Measurements from ENCODE around the gene CD59.
"Not testable (repeated sequence)": the region's sequence is repeated elsewhere in the genome, so short reads cannot be mapped to it uniquely, and the experiment has no call there.

The CD59 gene

GRCh38 chr11:33667819-33668467 is 68.3 kb downstream of the CD59 start:
- H3K36me3 ChIP-seq (ENCODE audit: control insufficient read depth in 2 of 2, insufficient read depth in 2 of 2, low read length in 2 of 2) = no peaks in the 10 kb centered on the region
- no peaks in the 10 kb centered on the region for H3K4me1 ChIP-seq (ENCODE audit: control insufficient read depth, insufficient read depth, low read length)
- H3K4me3 ChIP-seq (ENCODE audit: low read length in 2 of 2) = no peak overlapping the region
- H3K9ac ChIP-seq (ENCODE audit: low read length in 2 of 2) = no peak overlapping the region
- no peak overlapping the region for H3K27ac ChIP-seq (ENCODE audit: low read length)
- H3K27me3 ChIP-seq (ENCODE audit: control insufficient read depth in 1 of 2, insufficient read depth in 2 of 2, low read length in 2 of 2) = peaks cover 0 to 2% of the 10 kb centered on the region in 2 donors
- H3K9me3 ChIP-seq (ENCODE audit: control insufficient read depth in 2 of 2, low read length in 2 of 2) = no peaks in the 10 kb centered on the region

GRCh38 chr11:33665350-33666106 is 70.7 kb downstream of the CD59 start:
- Histone ChIP-seq H3K27ac (ENCODE audit: low read length) (no peak overlapping the region), H3K9ac (ENCODE audit: low read length in 2 of 2) (no peak overlapping the region), H3K9me3 (ENCODE audit: control insufficient read depth in 2 of 2, low read length in 2 of 2) (no peaks in the 10 kb centered on the region), H3K4me3 (ENCODE audit: low read length in 2 of 2) (no peak overlapping the region), H3K36me3 (ENCODE audit: control insufficient read depth in 2 of 2, insufficient read depth in 2 of 2, low read length in 2 of 2) (no peaks in the 10 kb centered on the region), H3K27me3 (ENCODE audit: control insufficient read depth in 1 of 2, insufficient read depth in 2 of 2, low read length in 2 of 2) (peaks cover 0 to 2% of the 10 kb centered on the region in 2 donors), H3K4me1 (ENCODE audit: control insufficient read depth, insufficient read depth, low read length) (no peaks in the 10 kb centered on the region)

- Histone ChIP-seq H3K9me3 (ENCODE audit: control insufficient read depth in 2 of 2, low read length in 2 of 2) (no peaks in the 10 kb centered on the region), H3K4me3 (ENCODE audit: low read length in 2 of 2) (no peak overlapping the region), H3K36me3 (ENCODE audit: control insufficient read depth in 2 of 2, insufficient read depth in 2 of 2, low read length in 2 of 2) (no peaks in the 10 kb centered on the region), H3K9ac (ENCODE audit: low read length in 2 of 2) (no peak overlapping the region), H3K27ac (ENCODE audit: low read length) (no peak overlapping the region), H3K4me1 (ENCODE audit: control insufficient read depth, insufficient read depth, low read length) (no peaks in the 10 kb centered on the region), H3K27me3 (ENCODE audit: control insufficient read depth in 1 of 2, insufficient read depth in 2 of 2, low read length in 2 of 2) (peaks cover 0 to 2% of the 10 kb centered on the region in 2 donors)
These were observed 71.4 kb downstream of the CD59 start for GRCh38 chr11:33664827-33665226.

GRCh38 chr11:33664166-33664565 is 72.1 kb downstream of the CD59 start:
- H3K9me3 ChIP-seq (ENCODE audit: control insufficient read depth in 2 of 2, low read length in 2 of 2) = no peaks in the 10 kb centered on the region
- no peak overlapping the region for H3K4me3 ChIP-seq (ENCODE audit: low read length in 2 of 2)
- peaks cover 0 to 2% of the 10 kb centered on the region in 2 donors for H3K27me3 ChIP-seq (ENCODE audit: control insufficient read depth in 1 of 2, insufficient read depth in 2 of 2, low read length in 2 of 2)
- no peak overlapping the region for H3K27ac ChIP-seq (ENCODE audit: low read length)
- H3K36me3 ChIP-seq (ENCODE audit: control insufficient read depth in 2 of 2, insufficient read depth in 2 of 2, low read length in 2 of 2) = no peaks in the 10 kb centered on the region
- no peak overlapping the region for H3K9ac ChIP-seq (ENCODE audit: low read length in 2 of 2)
- H3K4me1 ChIP-seq (ENCODE audit: control insufficient read depth, insufficient read depth, low read length) = no peaks in the 10 kb centered on the region

GRCh38 chr11:33663121-33663520 is 73.1 kb downstream of the CD59 start:
- no peaks in the 10 kb centered on the region for H3K4me1 ChIP-seq (ENCODE audit: control insufficient read depth, insufficient read depth, low read length)
- no peaks in the 10 kb centered on the region for H3K9me3 ChIP-seq (ENCODE audit: control insufficient read depth in 2 of 2, low read length in 2 of 2)
- H3K4me3 ChIP-seq (ENCODE audit: low read length in 2 of 2) = no peak overlapping the region
- no peaks in the 10 kb centered on the region for H3K36me3 ChIP-seq (ENCODE audit: control insufficient read depth in 2 of 2, insufficient read depth in 2 of 2, low read length in 2 of 2)
- H3K27me3 ChIP-seq (ENCODE audit: control insufficient read depth in 1 of 2, insufficient read depth in 2 of 2, low read length in 2 of 2) = peaks cover 0 to 2% of the 10 kb centered on the region in 2 donors
- no peak overlapping the region for H3K9ac ChIP-seq (ENCODE audit: low read length in 2 of 2)
- H3K27ac ChIP-seq (ENCODE audit: low read length) = no peak overlapping the region

- not testable (repeated sequence) for H3K27me3 ChIP-seq (ENCODE audit: control insufficient read depth in 1 of 2, insufficient read depth in 2 of 2, low read length in 2 of 2); H3K4me1 ChIP-seq (ENCODE audit: control insufficient read depth, insufficient read depth, low read length); H3K36me3 ChIP-seq (ENCODE audit: control insufficient read depth in 2 of 2, insufficient read depth in 2 of 2, low read length in 2 of 2); H3K27ac ChIP-seq (ENCODE audit: low read length); H3K9ac ChIP-seq (ENCODE audit: low read length in 2 of 2); H3K4me3 ChIP-seq (ENCODE audit: low read length in 2 of 2); H3K9me3 ChIP-seq (ENCODE audit: control insufficient read depth in 2 of 2, low read length in 2 of 2)
These were observed 74.7 kb downstream of the CD59 start for GRCh38 chr11:33661526-33661925.

- Histone ChIP-seq H3K36me3 (ENCODE audit: control insufficient read depth in 2 of 2, insufficient read depth in 2 of 2, low read length in 2 of 2) (no peaks in the 10 kb centered on the region), H3K9ac (ENCODE audit: low read length in 2 of 2) (no peak overlapping the region), H3K9me3 (ENCODE audit: control insufficient read depth in 2 of 2, low read length in 2 of 2) (no peaks in the 10 kb centered on the region), H3K27me3 (ENCODE audit: control insufficient read depth in 1 of 2, insufficient read depth in 2 of 2, low read length in 2 of 2) (peaks cover 0 to 1% of the 10 kb centered on the region in 2 donors), H3K4me1 (ENCODE audit: control insufficient read depth, insufficient read depth, low read length) (no peaks in the 10 kb centered on the region), H3K4me3 (ENCODE audit: low read length in 2 of 2) (no peak overlapping the region), H3K27ac (ENCODE audit: low read length) (no peak overlapping the region)
These were observed 75.3 kb downstream of the CD59 start for GRCh38 chr11:33660962-33661361.

- Histone ChIP-seq H3K36me3 (ENCODE audit: control insufficient read depth in 2 of 2, insufficient read depth in 2 of 2, low read length in 2 of 2) (no peaks in the 10 kb centered on the region), H3K4me1 (ENCODE audit: control insufficient read depth, insufficient read depth, low read length) (no peaks in the 10 kb centered on the region), H3K27me3 (ENCODE audit: control insufficient read depth in 1 of 2, insufficient read depth in 2 of 2, low read length in 2 of 2) (no peaks in the 10 kb centered on the region), H3K9me3 (ENCODE audit: control insufficient read depth in 2 of 2, low read length in 2 of 2) (no peaks in the 10 kb centered on the region), H3K27ac (ENCODE audit: low read length) (no peak overlapping the region), H3K4me3 (ENCODE audit: low read length in 2 of 2) (no peak overlapping the region), H3K9ac (ENCODE audit: low read length in 2 of 2) (no peak overlapping the region)
These were observed 76.7 kb downstream of the CD59 start for GRCh38 chr11:33659370-33660139.

GRCh38 chr11:33658195-33658900 is 77.9 kb downstream of the CD59 start:
- Histone ChIP-seq H3K4me1 (ENCODE audit: control insufficient read depth, insufficient read depth, low read length) (no peaks in the 10 kb centered on the region), H3K9me3 (ENCODE audit: control insufficient read depth in 2 of 2, low read length in 2 of 2) (no peaks in the 10 kb centered on the region), H3K9ac (ENCODE audit: low read length in 2 of 2) (no peak overlapping the region), H3K27me3 (ENCODE audit: control insufficient read depth in 1 of 2, insufficient read depth in 2 of 2, low read length in 2 of 2) (no peaks in the 10 kb centered on the region), H3K27ac (ENCODE audit: low read length) (no peak overlapping the region), H3K36me3 (ENCODE audit: control insufficient read depth in 2 of 2, insufficient read depth in 2 of 2, low read length in 2 of 2) (no peaks in the 10 kb centered on the region), H3K4me3 (ENCODE audit: low read length in 2 of 2) (no peak overlapping the region)

GRCh38 chr11:33657757-33658156 is 78.5 kb downstream of the CD59 start:
- Histone ChIP-seq H3K9ac (ENCODE audit: low read length in 2 of 2) (no peak overlapping the region), H3K27ac (ENCODE audit: low read length) (no peak overlapping the region), H3K27me3 (ENCODE audit: control insufficient read depth in 1 of 2, insufficient read depth in 2 of 2, low read length in 2 of 2) (no peaks in the 10 kb centered on the region), H3K4me1 (ENCODE audit: control insufficient read depth, insufficient read depth, low read length) (no peaks in the 10 kb centered on the region), H3K4me3 (ENCODE audit: low read length in 2 of 2) (no peak overlapping the region), H3K9me3 (ENCODE audit: control insufficient read depth in 2 of 2, low read length in 2 of 2) (no peaks in the 10 kb centered on the region), H3K36me3 (ENCODE audit: control insufficient read depth in 2 of 2, insufficient read depth in 2 of 2, low read length in 2 of 2) (no peaks in the 10 kb centered on the region)

Data from stomach smooth muscle (tissue), 2 donors.